ENCODE data around the gene LRRIQ4.

The LRRIQ4 gene

DNA sequence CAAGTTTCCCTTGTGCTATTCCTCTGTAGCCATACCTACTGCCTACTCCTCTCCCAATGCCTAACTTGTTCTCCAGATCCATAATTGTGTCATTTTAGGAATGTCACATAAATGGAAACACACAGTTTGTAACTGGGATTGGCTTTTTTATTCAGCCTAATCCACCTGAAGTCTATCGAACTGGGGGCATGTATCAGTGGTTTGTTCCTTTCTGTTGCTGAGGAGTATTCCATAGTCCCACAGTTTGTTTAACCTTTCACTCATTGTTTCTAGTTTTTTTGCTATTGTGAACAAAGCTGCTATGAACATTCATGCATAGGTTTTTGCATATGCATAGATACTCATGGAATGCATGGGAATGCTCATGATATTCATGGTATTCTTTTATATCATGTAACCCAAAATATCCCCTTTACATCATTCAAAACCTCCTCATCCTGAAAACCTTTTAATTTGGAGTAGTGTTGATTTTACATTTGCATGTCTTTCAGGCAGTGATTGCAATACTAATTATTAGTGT is 25.9 kb downstream of the LRRIQ4 start:
- H3K79me2 ChIP-seq (ENCODE audit: insufficient read depth, low read length) = no peaks in the 10 kb centered on the region
- H3K4me2 ChIP-seq (ENCODE audit: low read depth, low read length, poor library complexity, severe bottlenecking) = no peak overlapping the region
- no peaks in the 10 kb centered on the region for H3K36me3 ChIP-seq (ENCODE audit: insufficient read depth, low read length)
- no peaks in the 10 kb centered on the region for H3F3A ChIP-seq (ENCODE audit: low read depth)
- no peak overlapping the region for H2AFZ ChIP-seq (ENCODE audit: low read length)
- no peaks in the 10 kb centered on the region for H3K4me1 ChIP-seq (ENCODE audit: insufficient read depth, low read length, poor library complexity, severe bottlenecking)
- H3K9me3 ChIP-seq (ENCODE audit: insufficient read depth, low read depth, low read length) = no peaks in the 10 kb centered on the region
- H3K4me3 ChIP-seq (ENCODE audit: low read length, poor library complexity, severe bottlenecking) = no peak overlapping the region
- TF ChIP-seq, protein P1, sequence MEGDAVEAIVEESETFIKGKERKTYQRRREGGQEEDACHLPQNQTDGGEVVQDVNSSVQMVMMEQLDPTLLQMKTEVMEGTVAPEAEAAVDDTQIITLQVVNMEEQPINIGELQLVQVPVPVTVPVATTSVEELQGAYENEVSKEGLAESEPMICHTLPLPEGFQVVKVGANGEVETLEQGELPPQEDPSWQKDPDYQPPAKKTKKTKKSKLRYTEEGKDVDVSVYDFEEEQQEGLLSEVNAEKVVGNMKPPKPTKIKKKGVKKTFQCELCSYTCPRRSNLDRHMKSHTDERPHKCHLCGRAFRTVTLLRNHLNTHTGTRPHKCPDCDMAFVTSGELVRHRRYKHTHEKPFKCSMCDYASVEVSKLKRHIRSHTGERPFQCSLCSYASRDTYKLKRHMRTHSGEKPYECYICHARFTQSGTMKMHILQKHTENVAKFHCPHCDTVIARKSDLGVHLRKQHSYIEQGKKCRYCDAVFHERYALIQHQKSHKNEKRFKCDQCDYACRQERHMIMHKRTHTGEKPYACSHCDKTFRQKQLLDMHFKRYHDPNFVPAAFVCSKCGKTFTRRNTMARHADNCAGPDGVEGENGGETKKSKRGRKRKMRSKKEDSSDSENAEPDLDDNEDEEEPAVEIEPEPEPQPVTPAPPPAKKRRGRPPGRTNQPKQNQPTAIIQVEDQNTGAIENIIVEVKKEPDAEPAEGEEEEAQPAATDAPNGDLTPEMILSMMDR (conservative IDR thresholded peaks at IDR 0.05; ENCODE audit: low read length) = no peak
- TF ChIP-seq EZH2phosphoT487 (IDR thresholded peaks at IDR 0.05; ENCODE audit: borderline replicate concordance) = no peak
- H3K9ac ChIP-seq (ENCODE audit: low read depth, low read length, poor library complexity, severe bottlenecking) = no peak overlapping the region
- no peaks in the 10 kb centered on the region for H3K27me3 ChIP-seq (ENCODE audit: insufficient read depth, low read length, poor library complexity, severe bottlenecking)
- no peaks in the 10 kb centered on the region for H4K20me1 ChIP-seq (ENCODE audit: insufficient read depth, low read length, poor library complexity, severe bottlenecking)
- H3K9me2 ChIP-seq (replicated peaks; ENCODE audit: low read depth, low read length) = no peaks in the 10 kb centered on the region

DNA sequence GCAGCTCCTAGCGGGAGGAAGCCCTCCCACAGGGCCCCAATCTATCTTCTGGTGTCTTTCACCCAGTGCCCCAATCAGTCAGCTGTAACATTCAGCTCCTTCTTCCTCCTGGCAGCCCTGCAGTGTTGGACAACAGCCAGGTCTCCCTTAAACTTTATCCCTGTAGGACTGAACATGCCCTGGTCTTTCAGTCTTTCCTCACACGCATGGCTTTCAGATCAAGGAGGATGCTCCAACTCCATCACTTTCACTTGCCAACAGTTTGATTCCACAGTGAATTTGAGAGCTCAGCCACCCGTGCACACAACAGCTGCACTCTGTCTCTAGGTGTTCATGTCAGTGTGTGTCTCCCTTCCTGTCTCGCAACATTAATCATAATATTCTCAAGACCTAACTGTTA is 28.5 kb downstream of the LRRIQ4 start:
- Histone ChIP-seq H3K4me1 (ENCODE audit: insufficient read depth, low read length, poor library complexity, severe bottlenecking) (no peaks in the 10 kb centered on the region), H3K36me3 (ENCODE audit: insufficient read depth, low read length) (no peaks in the 10 kb centered on the region), H3K9me2 (replicated peaks; ENCODE audit: low read depth, low read length) (no peaks in the 10 kb centered on the region), H3K4me2 (ENCODE audit: low read depth, low read length, poor library complexity, severe bottlenecking) (no peak overlapping the region), H3K9ac (ENCODE audit: low read depth, low read length, poor library complexity, severe bottlenecking) (no peak overlapping the region), H4K20me1 (ENCODE audit: insufficient read depth, low read length, poor library complexity, severe bottlenecking) (no peaks in the 10 kb centered on the region), H2AFZ (ENCODE audit: low read length) (no peak overlapping the region), H3F3A (ENCODE audit: low read depth) (no peaks in the 10 kb centered on the region), H3K79me2 (ENCODE audit: insufficient read depth, low read length) (no peaks in the 10 kb centered on the region), H3K4me3 (ENCODE audit: low read length, poor library complexity, severe bottlenecking) (no peak overlapping the region), H3K27me3 (ENCODE audit: insufficient read depth, low read length, poor library complexity, severe bottlenecking) (no peaks in the 10 kb centered on the region), H3K9me3 (ENCODE audit: insufficient read depth, low read depth, low read length) (no peaks in the 10 kb centered on the region)
- TF ChIP-seq, protein P1 (conservative IDR thresholded peaks at IDR 0.05; ENCODE audit: low read length) = no peak
- TF ChIP-seq EZH2phosphoT487 (IDR thresholded peaks at IDR 0.05; ENCODE audit: borderline replicate concordance) = no peak

DNA sequence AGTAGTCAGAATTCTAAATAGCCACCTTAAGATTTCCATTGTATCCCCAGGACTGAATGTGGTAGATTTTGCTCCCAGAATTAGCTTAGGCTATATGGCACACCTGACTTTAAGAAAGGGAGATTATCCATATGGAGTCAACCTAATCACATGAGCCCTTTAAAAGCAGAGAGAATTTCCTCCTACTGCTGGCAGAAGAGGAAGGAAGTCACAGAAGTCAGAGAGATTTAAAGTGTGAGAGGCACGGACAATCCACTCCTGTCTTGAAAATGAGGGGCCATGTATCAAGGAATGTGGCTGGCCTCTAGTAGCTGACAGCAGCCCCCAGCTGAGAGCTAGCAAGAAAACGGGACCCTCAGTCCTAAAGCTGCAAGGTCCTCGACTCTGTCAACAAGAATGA is 30.3 kb downstream of the LRRIQ4 start:
- no peak overlapping the region for H3K9ac ChIP-seq (ENCODE audit: low read depth, low read length, poor library complexity, severe bottlenecking)
- no peaks in the 10 kb centered on the region for H3K27me3 ChIP-seq (ENCODE audit: insufficient read depth, low read length, poor library complexity, severe bottlenecking)
- H3K36me3 ChIP-seq (ENCODE audit: insufficient read depth, low read length) = no peaks in the 10 kb centered on the region
- H3K4me2 ChIP-seq (ENCODE audit: low read depth, low read length, poor library complexity, severe bottlenecking) = no peak overlapping the region
- no peaks in the 10 kb centered on the region for H3K9me3 ChIP-seq (ENCODE audit: insufficient read depth, low read depth, low read length)
- no peaks in the 10 kb centered on the region for H3K79me2 ChIP-seq (ENCODE audit: insufficient read depth, low read length)
- H3K4me1 ChIP-seq (ENCODE audit: insufficient read depth, low read length, poor library complexity, severe bottlenecking) = no peaks in the 10 kb centered on the region
- H2AFZ ChIP-seq (ENCODE audit: low read length) = no peak overlapping the region
- no peak overlapping the region for H3K4me3 ChIP-seq (ENCODE audit: low read length, poor library complexity, severe bottlenecking)
- no peak for TF ChIP-seq EZH2phosphoT487 (IDR thresholded peaks at IDR 0.05; ENCODE audit: borderline replicate concordance)
- TF ChIP-seq, protein P1 (conservative IDR thresholded peaks at IDR 0.05; ENCODE audit: low read length) = no peak
- no peaks in the 10 kb centered on the region for H3F3A ChIP-seq (ENCODE audit: low read depth)
- no peaks in the 10 kb centered on the region for H3K9me2 ChIP-seq (replicated peaks; ENCODE audit: low read depth, low read length)
- H4K20me1 ChIP-seq (ENCODE audit: insufficient read depth, low read length, poor library complexity, severe bottlenecking) = no peaks in the 10 kb centered on the region

All from Loucy (cell line).